Caki2 (cell line): ENCODE data around the gene ZNF470. TPM values are rescaled to one million over a fixed set of nuclear protein-coding genes. Genes with fewer than 3 reads are reported as not detected.
A peak's percentile ranks its signal among the peaks of the same experiment; 100 is the strongest.

ENCODE experiments used
- DNase-seq: peaks from one replicate; pipeline ENCODE4 v3.0.0-alpha.2; 2015; ENCODE audit warnings: low read depth
- in situ Hi-C: cut with HindIII; loops from 2 replicates; pipeline ENCODE4 v1.10.0; 2016; ENCODE audit warnings: low sequenced_read_pairs, low pct_unique_long_range_greater_than_20kb, mixed read lengths
- total RNA-seq: library from RNA; depleted of rRNA; stranded (reverse); fragments of >200 nt; shearing (Covaris generic); gene quantifications from 2 replicates; pipeline ENCODE4 v1.2.3, GENCODE V29; 2014; ENCODE audit warnings: low replicate concordance; rRNA removed

The ZNF470 gene
- total RNA-seq: 1.7 and 3.6 TPM in 2 replicates

- peak; percentile 96 for DNase-seq
- in situ Hi-C loops: no loop called here
Observed at GRCh38 chr19:56567274-56568120, at the start of gene ZNF470. Gene ZNF470 (plus strand): TSS chr19:56567468. CDS start chr19:56570312, 2,844 bp downstream.

- in situ Hi-C loops: no loop called here
- no peak for DNase-seq
Observed at GRCh38 chr19:56525214-56525860, 41.9 kb upstream of the ZNF470 start.

GRCh38 chr19:56537442-56537841, 29.8 kb upstream of the ZNF470 start:
- no peak for DNase-seq
- in situ Hi-C loops: no loop called here

GRCh38 chr19:56538254-56538760, 29.0 kb upstream of the ZNF470 start:
- no peak for DNase-seq
- in situ Hi-C loops: no loop called here

GRCh38 chr19:56538761-56539263, 28.5 kb upstream of the ZNF470 start, which contains the start of gene ZFP28:
Gene ZFP28 (plus strand): TSS chr19:56538948. CDS start chr19:56539019, 71 bp downstream.
- no peak for DNase-seq
- in situ Hi-C loops: no loop called here

GRCh38 chr19:56543776-56544175, 23.5 kb upstream of the ZNF470 start:
- no peak for DNase-seq
- in situ Hi-C loops: no loop called here

- no peak for DNase-seq
- in situ Hi-C loops: no loop called here
Observed at GRCh38 chr19:56547535-56547934, 19.7 kb upstream of the ZNF470 start.

GRCh38 chr19:56554272-56554869, 12.9 kb upstream of the ZNF470 start:
- in situ Hi-C loops: no loop called here

GRCh38 chr19:56562766-56563165, 4.5 kb upstream of the ZNF470 start:
- DNase-seq: no peak
- in situ Hi-C loops: no loop called here

More at GRCh38 chr19:56554272-56554869, 12.9 kb upstream of the ZNF470 start:
- no peak for DNase-seq

GRCh38 chr19:56566904-56567273, 379 bp upstream of the ZNF470 start:
- in situ Hi-C loops: no loop called here
- DNase-seq: no peak

GRCh38 chr19:56572589-56572988, 5.3 kb downstream of the ZNF470 start:
- in situ Hi-C loops: no loop called here
- no peak for DNase-seq

GRCh38 chr19:56573914-56574313, 6.6 kb downstream of the ZNF470 start:
- in situ Hi-C loops: no loop called here
- no peak for DNase-seq

- DNase-seq: peak; percentile 33
- in situ Hi-C loops: no loop called here
Observed at GRCh38 chr19:56577719-56578602, 10.7 kb downstream of the ZNF470 start.

GRCh38 chr19:56594446-56594782, 27.1 kb downstream of the ZNF470 start:
- in situ Hi-C loops: no loop called here
- no peak for DNase-seq

GRCh38 chr19:56594783-56595547, 27.7 kb downstream of the ZNF470 start, which contains the start of gene ZNF71:
Gene ZNF71 (plus strand): TSS chr19:56595302. CDS start chr19:56601559, 6,257 bp downstream.
- in situ Hi-C loops: no loop called here
- peak; percentile 85 for DNase-seq

GRCh38 chr19:56595548-56595899, 28.3 kb downstream of the ZNF470 start:
- no peak for DNase-seq

GRCh38 chr19:56596676-56597075, 29.4 kb downstream of the ZNF470 start:
- in situ Hi-C loops: no loop called here

More at GRCh38 chr19:56595548-56595899, 28.3 kb downstream of the ZNF470 start:
- in situ Hi-C loops: no loop called here

More at GRCh38 chr19:56596676-56597075, 29.4 kb downstream of the ZNF470 start:
- DNase-seq: no peak
